Fibroblast of villous mesenchyme (primary cell): ENCODE results near the gene JMJD6. TPM values are rescaled to one million over a fixed set of nuclear protein-coding genes. Genes with fewer than 3 reads are reported as not detected.
"Not testable (repeated sequence)": the region's sequence is repeated elsewhere in the genome, so short reads cannot be mapped to it uniquely, and the experiment has no call there.

ENCODE experiments used
- DNase-seq: peaks from one replicate; pipeline ENCODE4 v3.0.0-alpha.2; 2010; ENCODE audit warnings: low read depth
- H3K4me3 ChIP-seq: 2 replicates; pipeline ENCODE4 v1.5.1; 2011; ENCODE audit warnings: low read depth, mild to moderate bottlenecking, low read length
- total RNA-seq: library from RNA; depleted of rRNA; stranded (reverse); fragments of >200 nt; gene quantifications from 2 replicates; pipeline ENCODE4 v1.2.3, GENCODE V29; 2012
- TF ChIP-seq, protein P1 (sequence below): IDR thresholded peaks from 2 replicates; pipeline ENCODE4 v1.5.1; 2012; ENCODE audit warnings: low read depth, mild to moderate bottlenecking, low read length; ENCODE audit not compliant: insufficient read depth

The JMJD6 gene
- total RNA-seq, 1 donor, result 24.2 TPM

DNA sequence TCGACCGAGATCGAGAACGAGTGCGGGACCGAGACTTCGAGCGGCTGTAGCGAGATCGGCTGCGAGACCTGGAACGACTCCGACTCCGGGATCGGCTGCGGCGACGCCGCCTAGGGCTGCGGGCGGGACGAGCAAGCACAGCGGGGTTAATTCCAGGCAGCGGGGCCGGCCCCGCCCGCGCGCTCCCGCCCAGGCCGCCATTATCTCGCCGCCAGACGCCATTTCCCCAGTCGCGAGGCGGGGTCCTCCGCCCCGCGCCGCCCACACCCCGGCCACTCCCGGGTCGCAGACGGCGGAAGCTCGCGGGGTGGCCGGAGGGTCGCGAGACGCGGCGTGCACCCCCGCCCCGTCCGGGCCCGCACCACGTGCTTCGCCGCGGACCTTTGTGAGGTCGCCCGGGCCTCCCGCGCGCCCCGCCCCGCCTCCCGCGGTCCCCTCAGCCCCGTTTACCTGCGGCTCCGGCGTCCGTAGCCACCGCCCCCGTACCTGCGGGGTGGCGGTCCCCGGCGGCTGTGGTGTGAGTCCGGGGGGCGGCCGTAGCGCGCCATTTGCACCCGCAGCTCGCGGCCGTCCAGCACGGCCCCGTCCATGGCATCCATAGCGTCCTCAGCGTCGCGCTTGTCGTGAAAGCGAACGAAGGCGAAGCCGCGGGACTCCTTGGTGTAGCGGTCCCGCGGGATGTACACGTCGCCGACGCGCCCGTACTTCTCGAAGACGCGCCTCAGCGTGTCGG is 10.1 kb upstream of the JMJD6 start:
- TF ChIP-seq, protein P1, sequence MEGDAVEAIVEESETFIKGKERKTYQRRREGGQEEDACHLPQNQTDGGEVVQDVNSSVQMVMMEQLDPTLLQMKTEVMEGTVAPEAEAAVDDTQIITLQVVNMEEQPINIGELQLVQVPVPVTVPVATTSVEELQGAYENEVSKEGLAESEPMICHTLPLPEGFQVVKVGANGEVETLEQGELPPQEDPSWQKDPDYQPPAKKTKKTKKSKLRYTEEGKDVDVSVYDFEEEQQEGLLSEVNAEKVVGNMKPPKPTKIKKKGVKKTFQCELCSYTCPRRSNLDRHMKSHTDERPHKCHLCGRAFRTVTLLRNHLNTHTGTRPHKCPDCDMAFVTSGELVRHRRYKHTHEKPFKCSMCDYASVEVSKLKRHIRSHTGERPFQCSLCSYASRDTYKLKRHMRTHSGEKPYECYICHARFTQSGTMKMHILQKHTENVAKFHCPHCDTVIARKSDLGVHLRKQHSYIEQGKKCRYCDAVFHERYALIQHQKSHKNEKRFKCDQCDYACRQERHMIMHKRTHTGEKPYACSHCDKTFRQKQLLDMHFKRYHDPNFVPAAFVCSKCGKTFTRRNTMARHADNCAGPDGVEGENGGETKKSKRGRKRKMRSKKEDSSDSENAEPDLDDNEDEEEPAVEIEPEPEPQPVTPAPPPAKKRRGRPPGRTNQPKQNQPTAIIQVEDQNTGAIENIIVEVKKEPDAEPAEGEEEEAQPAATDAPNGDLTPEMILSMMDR, result peak; percentile 24
- peak overlapping the region; percentile 94 for H3K4me3 ChIP-seq
- DNase-seq, result peak; percentile 79

DNA sequence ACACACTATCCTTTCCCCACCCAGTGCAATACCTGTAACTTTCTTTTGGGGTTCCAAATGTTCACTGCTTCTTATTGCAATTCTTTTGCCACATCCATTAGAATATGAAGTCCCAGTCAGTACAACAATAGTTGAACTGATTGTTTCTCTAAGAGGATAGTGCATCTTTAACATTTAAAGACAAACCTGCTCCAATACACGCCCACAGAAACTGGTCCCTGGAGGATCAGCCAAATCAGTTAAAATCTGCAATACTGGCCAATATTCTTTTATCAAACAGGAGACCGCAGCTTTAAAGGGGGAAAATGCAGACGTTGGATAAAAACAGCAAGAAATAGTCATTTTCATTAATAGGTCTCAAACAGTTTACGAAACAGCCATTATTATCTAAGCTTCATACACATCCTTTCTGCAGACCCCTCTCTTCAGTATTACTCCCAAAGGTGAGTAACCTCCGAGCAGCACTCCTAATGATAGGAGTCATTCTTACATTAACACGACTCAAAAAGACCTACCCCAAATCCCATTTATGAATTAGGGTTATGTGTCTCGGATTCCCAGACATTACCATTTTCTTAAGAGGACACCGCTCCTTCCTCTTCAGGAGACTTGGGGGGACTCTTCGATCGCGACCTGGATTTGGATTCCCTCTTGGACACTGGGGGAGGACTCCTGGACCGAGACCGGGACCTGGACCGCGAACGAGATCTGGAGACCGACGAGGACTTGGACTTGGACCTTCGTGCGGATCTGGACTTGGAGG is 9.4 kb upstream of the JMJD6 start:
- H3K4me3 ChIP-seq, result peak overlapping the region; percentile 94
- TF ChIP-seq, protein P1, result no peak
- DNase-seq, result no peak

- TF ChIP-seq, protein P1, result no peak
- peak; percentile 74 for DNase-seq
- peak overlapping the region; percentile 94 for H3K4me3 ChIP-seq
Observed at GRCh38 chr17:76735006-76735405, 8.6 kb upstream of the JMJD6 start.

DNA sequence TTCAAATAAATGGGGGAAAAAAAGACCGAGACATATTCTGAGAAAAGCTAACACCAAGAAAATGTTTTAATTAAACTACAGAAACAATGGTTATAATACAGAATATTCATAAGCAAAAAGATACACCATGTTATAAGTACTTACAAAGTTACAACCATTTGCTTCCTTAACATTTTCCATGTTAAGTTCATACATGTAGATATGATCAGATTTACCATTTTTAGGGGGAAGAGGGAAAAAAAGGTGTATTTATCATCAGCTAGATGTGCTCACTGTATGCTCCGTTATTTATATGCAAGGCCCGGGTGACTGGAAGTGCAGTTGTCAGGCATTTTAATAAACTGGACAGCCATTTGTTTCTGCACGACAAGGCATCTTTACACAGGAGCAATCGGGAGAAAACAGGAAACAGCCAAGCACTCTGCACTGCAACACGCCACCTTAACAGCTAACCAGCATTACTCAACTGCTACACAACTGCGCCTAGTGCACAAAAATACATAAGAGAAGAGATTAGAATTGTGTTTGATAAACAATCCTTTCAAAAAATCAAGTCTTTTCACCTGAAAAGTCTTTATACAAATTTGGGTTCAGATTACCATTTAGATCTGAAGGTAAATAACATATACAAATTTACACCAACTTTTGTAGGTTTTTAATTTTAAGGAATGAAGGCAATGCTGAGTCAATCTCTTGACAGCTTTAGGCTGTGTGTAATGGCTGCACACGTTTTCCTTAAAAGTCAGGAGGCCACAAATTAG is 7.9 kb upstream of the JMJD6 start:
- TF ChIP-seq, protein P1, result no peak
- peak overlapping the region; percentile 94 for H3K4me3 ChIP-seq
- DNase-seq, result peak; percentile 57

GRCh38 chr17:76733618-76733957 is 7.2 kb upstream of the JMJD6 start:
- DNase-seq, result no peak
- TF ChIP-seq, protein P1, result no peak
- no peak overlapping the region for H3K4me3 ChIP-seq

DNA sequence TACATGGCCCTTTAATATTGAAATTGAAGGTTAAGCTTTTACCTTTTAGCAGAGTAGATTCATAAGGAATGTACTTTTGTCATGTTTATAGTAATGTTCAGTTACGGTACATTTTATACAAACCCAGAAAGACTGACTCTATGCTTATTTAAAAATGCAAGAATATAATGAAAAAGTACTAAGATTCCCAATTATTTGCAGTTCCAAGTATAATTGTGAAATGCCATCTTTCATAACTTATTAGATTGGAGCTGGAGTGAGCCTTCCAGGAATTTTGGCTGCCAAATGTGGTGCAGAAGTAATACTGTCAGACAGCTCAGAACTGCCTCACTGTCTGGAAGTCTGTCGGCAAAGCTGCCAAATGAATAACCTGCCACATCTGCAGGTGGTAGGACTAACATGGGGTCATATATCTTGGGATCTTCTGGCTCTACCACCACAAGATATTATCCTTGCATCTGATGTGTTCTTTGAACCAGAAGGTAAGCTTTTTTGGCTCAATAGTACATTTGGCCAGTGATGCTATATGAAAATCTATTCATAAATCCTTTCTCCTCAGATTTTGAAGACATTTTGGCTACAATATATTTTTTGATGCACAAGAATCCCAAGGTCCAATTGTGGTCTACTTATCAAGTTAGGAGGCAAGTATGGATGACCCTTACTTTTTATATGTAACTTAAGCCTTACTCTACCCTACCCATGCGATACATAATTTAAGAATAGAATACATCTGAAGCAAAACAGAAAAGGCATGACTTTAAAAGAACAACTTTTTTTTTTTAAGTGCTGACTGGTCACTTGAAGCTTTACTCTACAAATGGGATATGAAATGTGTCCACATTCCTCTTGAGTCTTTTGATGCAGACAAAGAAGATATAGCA is 6.6 kb upstream of the JMJD6 start:
- H3K4me3 ChIP-seq, result no peak overlapping the region
- DNase-seq, result no peak
- TF ChIP-seq, protein P1, result no peak

DNA sequence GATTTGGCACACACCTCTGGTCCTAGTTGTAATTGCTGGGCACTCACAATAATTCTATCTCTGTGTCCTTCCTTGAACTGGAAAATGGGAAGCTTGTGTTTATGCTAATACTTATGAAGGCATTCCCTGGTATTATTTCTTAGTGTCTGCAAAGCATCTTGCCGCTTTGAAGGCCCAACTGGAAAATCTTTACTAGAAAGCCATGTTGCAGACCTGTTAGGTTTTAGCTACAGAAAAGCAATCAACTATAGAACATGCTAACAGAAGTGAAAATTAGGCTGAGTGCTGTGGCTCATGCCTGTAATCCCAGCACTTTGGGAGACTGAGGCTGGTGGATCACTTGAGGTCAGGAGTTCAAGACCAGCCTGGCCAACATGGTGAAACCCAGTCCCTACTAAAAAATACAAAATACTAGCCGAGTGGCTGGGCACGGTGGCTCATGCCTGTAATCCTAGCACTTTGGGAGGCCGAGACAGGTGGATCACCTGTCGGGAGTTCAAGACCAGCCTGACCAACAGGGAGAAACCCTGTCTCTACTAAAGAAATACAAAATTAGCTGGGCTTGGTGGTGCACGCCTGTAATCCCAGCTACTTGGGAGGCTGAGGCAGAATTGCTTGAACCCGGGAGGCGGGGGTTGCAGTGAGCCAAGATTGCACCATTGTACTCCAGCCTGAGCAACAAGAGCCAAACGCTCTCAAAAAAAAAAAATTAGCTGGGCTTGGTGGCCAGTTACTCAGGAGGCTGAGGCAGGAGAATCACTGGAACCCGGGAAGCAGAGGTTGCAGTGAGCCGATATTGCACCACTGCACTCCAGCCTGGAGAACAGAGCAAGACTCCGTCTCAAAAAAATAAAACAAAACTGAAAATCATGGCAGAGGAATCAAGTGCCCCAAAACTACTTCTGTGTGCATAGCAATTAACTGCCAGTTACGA is 5.7 kb upstream of the JMJD6 start:
- H3K4me3 ChIP-seq, DNase-seq: not testable (repeated sequence)
